Osteoblast (primary cell): ENCODE data around the gene MLXIP. TPM values are rescaled to one million over a fixed set of nuclear protein-coding genes. Genes with fewer than 3 reads are reported as not detected.

Experiments
- DNase-seq: peaks from one replicate; pipeline ENCODE4 v3.0.0; 2011; ENCODE audit warnings: low spot score, mixed read lengths; ENCODE audit not compliant: insufficient read length; ENCODE audit errors: missing footprints
- H2AFZ ChIP-seq: 2 replicates; pipeline ENCODE4 v1.6.0; 2011; ENCODE audit warnings: mild to moderate bottlenecking, low read length
- H3K27ac ChIP-seq: 2 replicates; pipeline ENCODE4 v1.5.1; 2011; ENCODE audit warnings: mild to moderate bottlenecking, low read depth, low read length, moderate library complexity
- H3K27me3 ChIP-seq: 2 replicates; pipeline ENCODE4 v1.6.0; 2012; ENCODE audit warnings: mild to moderate bottlenecking, control low read depth, inconsistent platforms, low read length, moderate library complexity; ENCODE audit not compliant: insufficient read depth
- H3K36me3 ChIP-seq: 2 replicates; pipeline ENCODE4 v1.5.1; 2011; ENCODE audit warnings: mild to moderate bottlenecking, low read length, control low read depth, moderate library complexity; ENCODE audit not compliant: insufficient read depth
- H3K4me1 ChIP-seq: 2 replicates; pipeline ENCODE4 v1.5.1; 2011; ENCODE audit warnings: mild to moderate bottlenecking, low read length, control low read depth, moderate library complexity; ENCODE audit not compliant: insufficient read depth
- H3K4me2 ChIP-seq: 2 replicates; pipeline ENCODE4 v1.6.0; 2011; ENCODE audit warnings: mild to moderate bottlenecking, low read length; ENCODE audit not compliant: insufficient read depth
- H3K4me3 ChIP-seq: fragments of 200-600 bp; sonication (generic); 3 replicates; pipeline ENCODE4 v1.5.1; 2012; ENCODE audit warnings: mild to moderate bottlenecking, low read length, inconsistent platforms; ENCODE audit not compliant: insufficient read depth
- H3K79me2 ChIP-seq: 2 replicates; pipeline ENCODE4 v1.6.0; 2012; ENCODE audit warnings: mild to moderate bottlenecking, low read length, control low read depth, inconsistent platforms; ENCODE audit not compliant: insufficient read depth
- H3K9me3 ChIP-seq: 2 replicates; pipeline ENCODE4 v1.5.1; 2011; ENCODE audit warnings: low read depth, low read length, control low read depth
- H4K20me1 ChIP-seq: 2 replicates; pipeline ENCODE4 v1.6.0; 2012; ENCODE audit warnings: mild to moderate bottlenecking, low read length, control low read depth; ENCODE audit not compliant: insufficient read depth
- CTCF ChIP-seq: IDR thresholded peaks from 2 replicates; pipeline ENCODE4 v1.5.1; 2011; ENCODE audit warnings: mild to moderate bottlenecking, low read depth, low read length, moderate library complexity; ENCODE audit errors: extremely low read depth
- total RNA-seq: library from RNA; depleted of rRNA; stranded (reverse); fragments of >200 nt; gene quantifications from 2 replicates; pipeline ENCODE4 v1.2.3, GENCODE V29; 2012

MLXIP gene
- total RNA-seq, 1 donor: 14.1 TPM

- Histone ChIP-seq H3K79me2 (peaks cover 86% of the 10 kb centered on the region), H2AFZ (peak overlapping the region; percentile 62), H3K4me2 (peak overlapping the region; percentile 51), H3K9me3 (no peaks in the 10 kb centered on the region), H4K20me1 (peaks cover 20% of the 10 kb centered on the region), H3K27ac (peak overlapping the region; percentile 68), H3K4me1 (peaks cover 17% of the 10 kb centered on the region), H3K27me3 (no peaks in the 10 kb centered on the region), H3K36me3 (no peaks in the 10 kb centered on the region), H3K4me3 (no peak overlapping the region)
- no peak for TF ChIP-seq CTCF
- peak; percentile 91 for DNase-seq
Observed at GRCh38 chr12:122097927-122098756, 19.6 kb downstream of the MLXIP start.

GRCh38 chr12:122099280-122099749 lies 20.8 kb downstream of the MLXIP start:
- Histone ChIP-seq H3K4me2 (no peak overlapping the region), H2AFZ (no peak overlapping the region), H3K4me1 (peaks cover 17% of the 10 kb centered on the region), H4K20me1 (peaks cover 20% of the 10 kb centered on the region), H3K36me3 (no peaks in the 10 kb centered on the region), H3K27me3 (no peaks in the 10 kb centered on the region), H3K9me3 (no peaks in the 10 kb centered on the region), H3K4me3 (no peak overlapping the region), H3K27ac (no peak overlapping the region), H3K79me2 (peaks cover 82% of the 10 kb centered on the region)
- no peak for DNase-seq
- no peak for TF ChIP-seq CTCF

- Histone ChIP-seq H4K20me1 (peaks cover 17% of the 10 kb centered on the region), H2AFZ (no peak overlapping the region), H3K4me1 (peaks cover 17% of the 10 kb centered on the region), H3K36me3 (no peaks in the 10 kb centered on the region), H3K4me3 (no peak overlapping the region), H3K4me2 (no peak overlapping the region), H3K27ac (no peak overlapping the region), H3K79me2 (peaks cover 79% of the 10 kb centered on the region), H3K27me3 (no peaks in the 10 kb centered on the region), H3K9me3 (no peaks in the 10 kb centered on the region)
- TF ChIP-seq CTCF: no peak
- DNase-seq: peak; percentile 64
Observed at GRCh38 chr12:122099856-122100255, 21.3 kb downstream of the MLXIP start.

GRCh38 chr12:122100568-122100967 lies 22.0 kb downstream of the MLXIP start:
- Histone ChIP-seq H3K27ac (no peak overlapping the region), H3K79me2 (peaks cover 81% of the 10 kb centered on the region), H4K20me1 (peaks cover 17% of the 10 kb centered on the region), H3K27me3 (no peaks in the 10 kb centered on the region), H3K36me3 (no peaks in the 10 kb centered on the region), H3K9me3 (no peaks in the 10 kb centered on the region), H2AFZ (no peak overlapping the region), H3K4me3 (no peak overlapping the region), H3K4me2 (no peak overlapping the region), H3K4me1 (peaks cover 17% of the 10 kb centered on the region)
- no peak for TF ChIP-seq CTCF
- DNase-seq: peak; percentile 42
